Nephron progenitor cell (in vitro differentiated cells): ENCODE results near the gene DNASE2B.

Source experiments
- DNase-seq: peaks from one replicate; pipeline ENCODE4 v3.0.0; 2021
- H3K27ac Mint-ChIP-seq: 2 replicates; pipeline ENCODE4 v1.8.0; 2021; ENCODE audit warnings: mild to moderate bottlenecking, moderate library complexity, mixed read lengths
- H3K27me3 Mint-ChIP-seq: 2 replicates; pipeline ENCODE4 v1.8.0; 2021; ENCODE audit warnings: mild to moderate bottlenecking, low read depth, mixed read lengths; ENCODE audit not compliant: poor library complexity
- H3K36me3 Mint-ChIP-seq: 2 replicates; pipeline ENCODE4 v1.8.0; 2021; ENCODE audit warnings: low read depth, mixed read lengths
- H3K4me1 Mint-ChIP-seq: 2 replicates; pipeline ENCODE4 v1.8.0; 2021; ENCODE audit warnings: mixed read lengths
- H3K4me3 Mint-ChIP-seq: 2 replicates; pipeline ENCODE4 v1.8.0; 2021; ENCODE audit warnings: mild to moderate bottlenecking, moderate library complexity, mixed read lengths
- H3K9me3 Mint-ChIP-seq: 2 replicates; pipeline ENCODE4 v1.8.0; 2021; ENCODE audit warnings: mild to moderate bottlenecking, moderate library complexity, mixed read lengths
- TF ChIP-seq, protein P1 (sequence below): fragments of 200-600 bp; sonication (generic); IDR thresholded peaks from 2 replicates; pipeline ENCODE4 v1.5.0; 2021; ENCODE audit warnings: antibody characterized with exemption

Gene DNASE2B

GRCh38 chr1:84376000-84376910, 22.0 kb upstream of the DNASE2B start:
- Mint-ChIP-seq H3K9me3 (no peaks in the 10 kb centered on the region), H3K27ac (no peak overlapping the region), H3K4me1 (peaks cover 14% of the 10 kb centered on the region), H3K36me3 (no peaks in the 10 kb centered on the region), H3K4me3 (no peak overlapping the region), H3K27me3 (no peaks in the 10 kb centered on the region)
- no peak for DNase-seq
- TF ChIP-seq, protein P1, sequence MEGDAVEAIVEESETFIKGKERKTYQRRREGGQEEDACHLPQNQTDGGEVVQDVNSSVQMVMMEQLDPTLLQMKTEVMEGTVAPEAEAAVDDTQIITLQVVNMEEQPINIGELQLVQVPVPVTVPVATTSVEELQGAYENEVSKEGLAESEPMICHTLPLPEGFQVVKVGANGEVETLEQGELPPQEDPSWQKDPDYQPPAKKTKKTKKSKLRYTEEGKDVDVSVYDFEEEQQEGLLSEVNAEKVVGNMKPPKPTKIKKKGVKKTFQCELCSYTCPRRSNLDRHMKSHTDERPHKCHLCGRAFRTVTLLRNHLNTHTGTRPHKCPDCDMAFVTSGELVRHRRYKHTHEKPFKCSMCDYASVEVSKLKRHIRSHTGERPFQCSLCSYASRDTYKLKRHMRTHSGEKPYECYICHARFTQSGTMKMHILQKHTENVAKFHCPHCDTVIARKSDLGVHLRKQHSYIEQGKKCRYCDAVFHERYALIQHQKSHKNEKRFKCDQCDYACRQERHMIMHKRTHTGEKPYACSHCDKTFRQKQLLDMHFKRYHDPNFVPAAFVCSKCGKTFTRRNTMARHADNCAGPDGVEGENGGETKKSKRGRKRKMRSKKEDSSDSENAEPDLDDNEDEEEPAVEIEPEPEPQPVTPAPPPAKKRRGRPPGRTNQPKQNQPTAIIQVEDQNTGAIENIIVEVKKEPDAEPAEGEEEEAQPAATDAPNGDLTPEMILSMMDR = no peak

- H3K4me1 Mint-ChIP-seq = peaks cover 14% of the 10 kb centered on the region
- TF ChIP-seq, protein P1 = no peak
- no peak overlapping the region for H3K4me3 Mint-ChIP-seq
- no peaks in the 10 kb centered on the region for H3K9me3 Mint-ChIP-seq
- DNase-seq = no peak
- H3K27ac Mint-ChIP-seq = no peak overlapping the region
- no peaks in the 10 kb centered on the region for H3K36me3 Mint-ChIP-seq
- no peaks in the 10 kb centered on the region for H3K27me3 Mint-ChIP-seq
These were observed 20.7 kb upstream of the DNASE2B start for GRCh38 chr1:84377480-84378095.

GRCh38 chr1:84379138-84379916, 19.0 kb upstream of the DNASE2B start:
- TF ChIP-seq, protein P1 = no peak
- Mint-ChIP-seq H3K9me3 (no peaks in the 10 kb centered on the region), H3K4me1 (peaks cover 14% of the 10 kb centered on the region), H3K4me3 (no peak overlapping the region), H3K27me3 (no peaks in the 10 kb centered on the region), H3K36me3 (no peaks in the 10 kb centered on the region), H3K27ac (no peak overlapping the region)
- DNase-seq = no peak

DNA sequence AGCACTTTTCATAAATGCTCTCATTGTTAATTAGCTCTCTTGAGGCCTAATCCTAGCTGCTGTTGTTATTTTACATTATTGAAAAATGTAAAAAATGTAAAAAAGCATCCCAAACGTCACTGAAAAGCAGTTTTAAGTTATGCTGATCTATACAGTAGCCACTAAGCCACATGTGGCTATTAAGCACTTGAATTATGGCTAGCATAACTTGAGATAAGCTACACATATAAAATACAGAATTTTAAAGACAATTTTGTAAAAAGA, 18.4 kb upstream of the DNASE2B start:
- H3K9me3 Mint-ChIP-seq = no peaks in the 10 kb centered on the region
- TF ChIP-seq, protein P1 = no peak
- H3K4me3 Mint-ChIP-seq = no peak overlapping the region
- no peaks in the 10 kb centered on the region for H3K27me3 Mint-ChIP-seq
- H3K36me3 Mint-ChIP-seq = no peaks in the 10 kb centered on the region
- no peak overlapping the region for H3K27ac Mint-ChIP-seq
- DNase-seq = no peak
- H3K4me1 Mint-ChIP-seq = peaks cover 14% of the 10 kb centered on the region

DNA sequence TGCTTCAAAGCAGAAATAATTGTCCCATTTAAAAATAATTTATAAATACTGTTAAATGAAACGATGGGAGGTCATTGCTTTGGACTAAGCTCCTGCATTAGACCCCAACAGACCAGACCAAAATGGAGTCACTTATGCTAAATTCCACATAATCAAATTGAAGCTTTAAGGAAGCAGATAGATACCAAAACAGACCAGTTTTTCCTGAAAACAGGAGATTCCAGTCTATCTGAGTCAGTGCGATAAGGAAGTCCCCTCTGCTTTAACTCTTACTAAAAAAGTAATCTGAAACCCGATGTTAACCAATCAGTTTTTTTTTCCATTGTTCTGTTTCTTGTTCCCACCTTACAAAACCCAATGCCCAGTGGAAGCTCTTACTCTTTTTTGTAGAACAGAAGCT, 16.2 kb upstream of the DNASE2B start:
- no peak overlapping the region for H3K4me3 Mint-ChIP-seq

More for the DNA sequence above, 16.2 kb upstream of the DNASE2B start:
- Mint-ChIP-seq H3K9me3 (no peaks in the 10 kb centered on the region), H3K36me3 (no peaks in the 10 kb centered on the region), H3K27ac (no peak overlapping the region), H3K27me3 (no peaks in the 10 kb centered on the region), H3K4me1 (peaks cover 7% of the 10 kb centered on the region)
- no peak for DNase-seq
- TF ChIP-seq, protein P1 = no peak
